Esophagus squamous epithelium (tissue), 4 donors: Measurements from ENCODE around the gene IGFBP3.

ENCODE experiments used
- CTCF ChIP-seq, 6 experiments: fragments of 450-650 bp in 4 of 6; fragments of 200-600 bp in 2 of 6; sonication (generic) in 2 of 6; IDR thresholded peaks; one replicate each; pipeline ENCODE4 v1.5.1; 2016 to 2019; ENCODE audit warnings: antibody characterized with exemption in 6 of 6, mild to moderate bottlenecking in 4 of 6, moderate library complexity in 4 of 6
- POLR2A ChIP-seq, 4 donors: fragments of 450-650 bp; IDR thresholded peaks; one replicate each; pipeline ENCODE4 v1.6.1; 2017; ENCODE audit warnings: antibody characterized with exemption in 4 of 4, mild to moderate bottlenecking in 4 of 4, moderate library complexity in 3 of 4

- TF ChIP-seq POLR2A (IDR thresholded peaks at IDR 0.05) (no peak), CTCF (IDR thresholded peaks at IDR 0.05) (no peak)
Measured at GRCh38 chr7:45874408-45875131, 46.5 kb downstream of the IGFBP3 start.
